DLD1 (cell line): ENCODE results near the gene LBH.

Source experiments
- in situ Hi-C: cut with HindIII; loops from 2 replicates; pipeline ENCODE4 v1.10.0; 2017; ENCODE audit warnings: low sequenced_read_pairs

Gene LBH

DNA sequence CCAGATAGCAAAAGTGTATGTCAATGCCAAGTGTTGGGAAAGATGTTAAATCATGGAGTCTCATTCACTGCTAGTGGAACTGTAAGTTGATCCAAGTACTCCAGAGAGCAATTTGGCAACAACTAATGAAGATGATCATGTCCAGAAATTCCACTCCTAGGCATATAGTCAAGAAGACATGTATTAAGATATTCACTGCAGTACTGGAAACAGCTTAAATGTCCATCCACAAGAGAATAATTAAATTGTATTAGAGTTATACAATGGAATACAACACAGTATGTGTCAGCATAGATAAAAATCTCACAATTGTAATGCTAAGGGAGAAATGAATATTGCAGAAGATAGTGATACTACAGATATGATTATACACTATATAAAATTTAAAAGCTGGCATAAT lies 15.2 kb upstream of the LBH start:
- in situ Hi-C loops = no loop called here

DNA sequence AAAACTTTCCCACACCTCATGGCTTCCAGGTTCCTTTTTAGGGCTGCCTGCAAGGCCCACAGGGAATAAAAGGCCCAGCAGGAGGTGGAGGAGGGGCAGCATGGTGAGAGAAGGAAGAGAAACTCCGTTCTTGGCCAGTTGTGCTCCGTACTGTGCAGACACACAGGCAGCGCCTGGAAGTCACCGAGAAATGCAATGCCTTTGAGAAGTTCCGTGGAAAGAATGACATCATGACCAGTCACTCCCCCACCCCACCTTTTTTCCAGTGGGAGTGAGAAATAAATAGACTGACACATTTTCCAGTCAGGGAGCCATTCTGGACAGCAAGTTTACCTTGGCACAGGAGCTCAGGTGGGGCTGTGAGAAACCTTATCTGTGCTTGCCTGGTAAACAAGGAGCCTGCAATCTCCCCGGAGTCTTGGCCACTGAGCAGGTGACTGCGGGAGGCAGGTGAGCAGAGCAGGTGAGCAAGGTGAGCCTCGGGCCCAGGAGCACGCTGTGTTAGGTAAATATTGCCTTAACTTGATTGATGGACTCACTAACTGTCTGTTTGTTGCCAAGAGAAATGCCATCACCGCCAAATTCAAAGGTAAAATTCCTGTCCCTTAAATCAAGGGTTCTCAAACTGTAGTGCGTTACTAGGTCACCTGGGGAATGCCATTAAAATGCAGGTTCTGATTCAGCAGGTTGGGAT lies 13.5 kb upstream of the LBH start:
- in situ Hi-C loops = no loop called here

DNA sequence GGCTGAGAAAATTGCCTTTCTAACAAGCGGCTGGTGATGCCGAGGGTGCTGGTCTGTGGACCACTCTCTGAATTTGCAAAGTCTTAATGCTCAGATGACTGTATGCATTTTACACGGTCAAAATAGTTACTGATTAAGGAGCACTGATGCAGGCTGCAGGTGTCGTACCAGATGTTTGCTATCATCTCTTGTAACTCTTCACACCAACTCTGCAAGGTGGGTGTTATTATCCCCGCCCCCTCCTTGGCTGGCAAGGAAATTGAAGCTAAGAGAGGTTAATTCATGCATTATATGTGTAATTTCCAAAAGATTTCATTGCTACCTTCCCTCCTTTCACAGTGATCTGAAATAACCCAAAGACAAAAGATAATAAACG lies 13.0 kb upstream of the LBH start:
- in situ Hi-C loops = no loop called here

DNA sequence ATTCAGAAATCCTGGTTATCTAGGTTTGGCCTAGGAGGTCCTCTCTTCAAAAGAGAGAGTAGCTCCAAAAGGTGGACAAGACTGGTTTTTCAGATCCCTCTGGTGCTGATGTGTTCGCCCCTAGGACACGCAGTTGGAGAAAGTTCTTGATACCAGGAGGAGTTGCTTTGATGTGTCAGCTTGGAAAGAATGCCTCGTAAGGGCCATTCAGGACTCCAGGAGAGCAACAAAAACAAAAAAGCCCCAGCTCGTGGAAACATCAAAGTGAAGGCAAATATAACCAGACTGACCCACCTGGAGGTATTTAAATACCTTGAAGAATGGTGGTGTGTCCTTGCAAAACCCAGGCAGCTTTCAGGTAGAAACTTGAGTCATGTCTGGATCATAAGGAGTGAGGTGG lies 12.5 kb upstream of the LBH start:
- in situ Hi-C loops = no loop called here

DNA sequence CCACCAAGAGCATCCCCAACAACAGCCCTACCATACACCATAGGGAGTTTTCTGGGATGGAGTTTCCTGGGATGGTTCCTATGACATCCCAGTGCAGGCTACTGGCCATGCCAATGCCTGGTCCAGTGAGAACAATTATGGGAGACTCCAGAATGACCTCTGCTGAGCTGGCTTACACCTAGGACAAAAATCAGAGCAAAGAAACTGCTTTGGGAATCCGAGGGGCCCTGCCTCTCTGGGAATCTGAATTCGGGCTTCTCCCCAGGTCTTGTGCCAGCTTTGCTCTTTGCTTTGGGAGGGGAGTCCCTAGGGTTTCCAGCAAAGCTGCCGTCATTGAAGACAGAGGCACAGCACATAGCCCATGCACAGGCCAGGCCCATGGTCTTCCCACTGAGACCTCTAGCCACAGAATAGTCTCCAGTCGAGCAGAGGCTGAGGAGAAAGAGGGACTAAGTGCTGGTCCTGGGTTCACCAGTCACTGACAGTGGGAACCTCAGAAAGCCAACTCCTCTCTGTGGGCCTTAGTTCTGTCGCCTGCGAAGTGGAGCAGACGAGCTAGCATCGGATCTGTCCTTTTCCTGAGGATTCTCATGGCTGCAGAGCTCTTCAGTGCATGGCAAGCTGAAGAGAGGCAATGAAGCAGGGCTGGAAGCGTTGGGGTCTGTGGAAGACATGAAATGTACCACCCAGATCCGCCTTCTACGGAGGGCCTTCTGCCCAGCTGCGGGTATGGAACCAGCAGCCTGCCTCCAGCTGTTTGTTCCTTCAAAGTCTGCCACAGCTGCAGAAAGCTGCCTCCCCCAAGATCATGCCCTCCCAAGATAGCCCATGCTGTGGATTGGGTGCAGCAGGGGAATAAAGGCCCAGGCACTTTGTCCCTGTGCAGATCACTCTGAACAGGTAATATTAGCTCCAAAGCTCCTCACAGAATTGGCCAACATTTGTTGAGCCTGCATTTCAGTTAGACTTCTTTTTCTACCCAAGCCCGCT lies 11.2 kb upstream of the LBH start:
- in situ Hi-C loops = no loop called here

DNA sequence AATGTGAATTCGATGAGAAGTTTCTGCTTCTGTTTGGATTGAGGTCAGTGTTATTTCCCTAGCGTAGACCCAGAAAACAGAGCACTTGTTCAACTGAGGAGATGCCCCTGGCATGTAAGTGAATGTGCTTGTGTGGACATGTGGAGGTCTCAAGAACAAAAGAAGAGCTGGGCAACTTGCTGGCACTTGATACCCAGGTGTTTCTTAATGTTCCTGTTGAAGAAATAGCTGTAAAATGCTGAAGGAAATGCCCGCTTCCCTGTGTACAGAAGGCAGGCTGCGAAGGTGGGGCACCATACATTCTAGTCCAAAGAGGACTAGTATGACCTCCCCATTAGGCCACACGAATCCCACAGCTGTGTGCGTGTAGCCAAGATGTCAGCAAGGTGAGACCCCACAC lies 9.8 kb upstream of the LBH start:
- in situ Hi-C loops = no loop called here

DNA sequence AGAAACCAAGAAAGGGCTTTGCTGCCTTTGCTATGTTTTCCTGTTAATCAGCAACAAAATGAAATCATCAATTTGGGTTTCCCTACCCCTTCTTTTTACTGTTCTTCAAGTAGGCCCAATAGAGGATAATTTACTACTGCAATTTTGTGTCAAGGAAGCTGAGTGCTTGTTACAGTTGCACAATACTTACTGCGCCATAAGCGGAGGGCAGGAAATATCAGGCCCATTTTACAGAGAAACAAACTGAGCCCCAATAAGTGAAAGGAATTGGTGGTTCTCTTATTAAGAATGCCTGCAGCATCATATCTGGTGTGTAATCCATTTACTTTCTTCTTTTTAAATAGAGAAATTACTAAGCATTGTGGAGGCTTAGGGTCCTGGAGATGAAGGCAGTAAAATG lies 9.3 kb upstream of the LBH start:
- in situ Hi-C loops = no loop called here

DNA sequence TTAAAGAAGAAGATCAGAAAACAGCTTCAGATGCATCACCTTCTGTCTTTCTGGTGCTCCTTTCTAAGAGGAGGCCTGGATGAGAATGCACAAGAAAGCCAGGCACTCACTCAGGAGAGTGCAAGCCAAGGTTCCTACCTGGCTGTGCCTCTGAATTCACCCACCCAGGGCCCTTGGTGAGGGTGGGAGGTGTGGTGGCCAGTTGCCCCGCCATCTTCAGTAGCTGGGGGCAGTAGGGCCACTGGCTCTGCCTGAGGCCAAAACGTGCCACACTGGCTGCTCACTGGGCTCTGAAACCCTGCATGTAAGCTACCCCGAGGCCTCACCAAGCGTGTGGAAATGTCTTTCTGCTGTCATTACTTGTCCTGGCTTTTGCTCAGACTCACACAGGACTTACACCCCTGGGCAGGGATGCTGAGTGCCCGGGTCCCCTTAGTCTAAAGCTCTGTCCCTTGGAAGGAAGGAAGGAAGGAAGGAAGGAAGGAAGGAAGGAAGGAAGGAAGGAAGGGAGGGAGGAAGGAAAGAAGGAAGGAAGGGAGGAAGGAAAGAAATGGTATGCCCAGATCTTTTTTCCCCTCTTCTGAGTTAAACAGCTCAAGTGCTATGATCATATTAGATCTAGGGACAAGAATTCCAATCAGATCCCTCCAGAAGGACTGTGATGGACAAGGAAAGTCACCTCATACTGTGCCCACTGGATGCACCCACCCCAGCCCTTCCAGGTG lies 8.5 kb upstream of the LBH start:
- in situ Hi-C loops = no loop called here

DNA sequence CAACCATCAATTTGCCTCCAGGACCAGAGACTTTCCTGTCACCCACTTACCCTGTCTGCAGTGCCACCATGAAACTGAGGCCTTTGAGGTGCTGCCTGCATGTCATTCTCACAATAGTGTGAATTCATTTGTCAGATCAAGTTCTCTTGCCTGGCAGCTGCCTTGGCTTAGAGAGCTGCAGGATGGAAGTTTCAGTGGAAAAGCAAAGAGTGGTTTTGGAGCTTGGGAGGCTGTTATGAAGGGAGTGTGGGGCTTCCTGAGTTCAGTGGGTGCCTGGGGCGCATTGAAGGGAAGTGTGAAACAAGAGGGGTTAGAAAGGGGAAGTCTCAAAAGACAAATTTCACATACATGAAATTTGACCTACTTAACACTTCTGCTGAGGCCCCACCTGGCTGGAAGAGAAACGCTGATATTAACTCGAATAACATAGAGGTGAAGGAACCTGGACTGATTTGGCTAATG lies 7.9 kb upstream of the LBH start:
- in situ Hi-C loops = no loop called here

DNA sequence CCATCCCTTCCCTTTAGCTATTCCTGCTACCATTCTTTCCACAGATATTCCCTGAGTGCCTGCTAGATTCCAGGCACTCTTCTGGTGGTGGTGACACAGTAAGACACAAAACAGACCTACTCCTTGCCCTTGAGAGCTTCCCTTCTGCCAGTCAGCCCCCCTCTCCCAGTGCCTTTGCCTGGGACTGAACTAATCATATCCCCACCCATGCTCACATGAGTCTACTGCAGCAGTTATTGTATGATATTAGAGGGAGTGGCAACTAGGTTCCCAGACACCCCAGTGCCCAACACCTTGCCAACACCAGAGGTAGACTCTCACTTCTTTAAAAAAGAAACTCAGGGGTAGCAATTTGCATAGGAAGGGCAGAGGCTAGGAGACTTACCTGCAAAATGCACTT lies 7.2 kb upstream of the LBH start:
- in situ Hi-C loops = no loop called here

DNA sequence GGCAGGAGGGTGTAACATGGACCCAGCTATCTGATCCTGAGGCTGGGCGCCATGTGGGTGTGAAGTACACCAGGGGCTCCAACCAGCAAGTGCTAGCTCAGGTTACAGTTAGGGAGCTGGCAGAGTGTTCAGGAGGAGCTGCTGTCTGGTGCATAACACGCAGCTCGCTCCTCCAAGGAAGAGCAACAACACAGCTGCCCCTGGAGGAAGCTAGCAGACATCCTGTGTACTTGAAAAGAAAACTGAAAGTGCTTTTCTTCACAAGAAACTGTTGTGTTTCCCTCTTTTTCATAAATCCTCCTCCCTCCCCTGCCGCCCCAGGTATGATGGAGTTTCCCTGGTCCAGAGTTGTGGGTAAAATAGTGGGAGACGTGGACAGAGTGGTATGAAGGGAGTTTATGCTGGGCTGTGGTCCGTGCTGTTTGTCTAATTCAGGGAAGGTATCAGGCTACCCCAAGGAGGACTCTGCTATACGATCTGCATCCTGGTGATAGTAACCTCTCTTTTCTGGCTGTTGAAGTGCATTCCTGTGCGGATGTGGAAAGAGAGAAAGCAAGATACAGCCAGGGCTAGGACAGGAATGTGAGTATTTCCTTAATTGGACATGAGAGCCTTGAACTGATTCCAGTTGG lies 6.1 kb upstream of the LBH start:
- in situ Hi-C loops = no loop called here

DNA sequence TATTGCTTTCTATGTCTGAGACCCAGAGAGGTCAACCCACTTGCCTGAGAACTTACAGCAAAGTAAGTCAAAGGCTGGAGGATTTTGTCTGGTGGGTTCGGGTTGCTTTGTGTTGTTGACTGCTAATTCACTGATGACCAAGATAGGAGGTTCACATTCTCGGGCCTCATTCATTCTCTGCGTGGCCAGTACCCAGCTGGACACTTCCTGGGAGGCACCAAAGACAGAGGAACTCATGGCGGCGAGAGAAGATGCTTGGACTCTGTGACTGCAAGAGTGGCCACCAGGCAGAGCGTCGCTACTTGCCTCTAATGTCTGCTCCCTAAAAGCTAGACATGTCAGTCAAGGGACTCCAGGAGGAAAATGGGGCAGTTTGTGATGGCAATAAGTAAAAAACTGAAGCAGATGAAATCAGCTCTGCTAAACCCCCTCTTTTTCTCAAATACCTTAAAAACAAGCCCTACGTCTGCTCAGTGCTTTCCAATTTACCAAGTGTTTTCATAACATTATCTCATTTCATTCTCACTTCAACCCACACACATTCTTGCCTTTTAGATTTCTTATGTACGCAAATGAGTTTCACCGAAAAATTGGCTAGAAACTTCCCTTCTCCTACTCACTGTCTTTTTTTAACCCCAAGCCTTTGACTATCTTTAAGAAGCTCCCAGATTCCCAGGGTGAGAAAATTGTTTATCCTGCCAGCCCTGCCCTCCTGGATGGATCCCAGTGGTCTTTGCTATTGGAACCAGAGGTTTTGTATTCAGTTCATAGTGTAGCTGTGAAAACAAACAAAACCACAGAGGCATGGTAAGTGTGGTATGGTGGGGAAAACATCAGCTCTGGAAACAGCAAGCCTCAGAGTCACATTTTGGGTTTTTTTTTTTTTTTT lies 4.9 kb upstream of the LBH start:
- in situ Hi-C loops = no loop called here

DNA sequence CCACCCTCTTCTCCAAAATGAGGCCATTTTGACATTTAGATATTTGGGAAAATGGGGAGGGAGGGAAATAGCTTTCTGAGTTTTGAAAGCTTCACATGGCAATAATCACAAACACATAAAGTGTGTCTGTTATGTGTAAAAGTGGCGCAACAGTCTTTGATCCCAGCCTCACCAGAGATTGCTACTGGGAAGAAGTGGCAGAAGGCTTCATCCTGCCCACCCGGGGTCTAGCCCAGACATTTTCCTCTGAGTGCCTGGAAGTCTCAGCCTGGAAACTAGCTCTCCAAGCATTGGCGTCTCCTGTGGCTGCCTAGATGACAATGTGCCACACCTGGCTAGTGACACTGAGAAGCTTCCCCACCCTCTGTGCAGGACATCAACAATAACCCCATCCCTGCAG lies 1.7 kb upstream of the LBH start:
- in situ Hi-C loops = no loop called here

DNA sequence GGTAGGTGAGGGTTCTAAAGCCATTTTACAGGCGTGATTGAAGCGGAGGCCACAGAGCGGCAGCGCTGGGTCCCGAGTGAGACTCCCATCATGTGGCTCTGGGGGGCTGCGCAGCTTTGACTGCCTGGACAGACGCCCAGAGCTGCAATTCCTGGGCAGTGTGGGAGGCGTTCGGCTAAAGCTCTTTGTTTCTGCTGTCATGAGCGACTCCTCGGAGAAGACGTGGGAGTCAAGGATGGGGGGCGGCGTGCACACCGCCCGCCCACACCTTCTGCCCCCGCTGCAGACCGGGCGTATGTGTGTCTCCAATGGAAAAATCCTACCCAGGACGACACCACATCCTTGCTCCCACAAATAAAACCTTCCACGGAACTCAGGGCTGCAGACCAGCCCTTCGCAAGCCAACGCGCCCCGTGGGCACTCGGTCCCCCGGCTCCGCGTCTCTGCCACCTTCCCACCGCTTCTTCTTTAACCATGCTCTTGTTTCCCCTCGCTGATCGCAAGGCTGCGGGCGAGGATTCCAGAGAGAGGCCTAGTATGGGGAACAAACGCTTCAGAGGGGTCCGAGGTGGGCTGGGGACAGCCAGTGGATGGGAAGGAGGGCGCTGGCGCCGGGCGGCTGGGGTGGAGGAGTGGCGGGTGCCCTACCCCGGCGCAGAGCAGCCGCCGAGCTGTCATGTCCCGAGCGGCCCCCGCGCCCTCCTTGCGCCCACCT lies 680 bp upstream of the LBH start:
- in situ Hi-C loops = no loop called here

DNA sequence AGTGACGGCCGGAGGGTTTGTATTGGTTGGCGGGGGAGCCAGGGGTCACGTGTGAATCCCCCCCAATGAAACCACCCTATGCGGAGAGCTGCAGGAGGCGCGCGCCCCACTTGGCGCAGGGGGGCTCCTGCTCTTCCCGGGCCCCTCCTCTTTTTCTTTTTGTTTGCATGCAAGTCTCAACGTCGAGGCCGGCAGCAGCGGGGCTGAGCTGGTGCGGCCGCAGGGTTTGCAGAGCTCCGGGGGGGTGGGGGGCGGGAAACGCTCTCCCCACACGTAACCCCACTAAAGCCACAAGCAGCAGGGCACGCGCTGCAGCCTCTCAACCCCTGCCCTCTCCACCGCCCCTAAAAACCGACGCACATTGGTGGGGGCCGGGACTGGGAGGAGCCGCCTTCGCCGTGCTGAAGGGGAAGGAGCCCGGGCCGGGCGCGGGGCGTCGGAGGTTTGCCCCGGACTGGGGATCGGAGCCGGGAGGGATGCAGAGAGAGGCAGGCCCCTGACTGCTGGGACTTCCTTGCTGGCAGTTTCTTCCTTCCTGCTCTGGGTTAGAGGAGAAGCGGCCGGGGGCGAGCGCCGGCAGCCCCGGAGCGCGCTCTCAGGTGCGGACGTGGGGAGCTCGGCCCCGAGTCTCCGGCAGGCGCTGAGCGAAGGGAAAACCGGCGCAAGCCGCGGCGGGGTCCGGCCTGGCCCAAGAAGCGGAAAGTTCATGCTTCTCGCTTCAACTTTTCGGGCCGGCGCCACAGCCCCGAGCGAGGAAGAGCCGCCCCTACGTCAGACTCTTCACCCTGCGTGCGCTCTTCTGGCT lies 864 bp downstream of the LBH start:
- in situ Hi-C loops = no loop called here

DNA sequence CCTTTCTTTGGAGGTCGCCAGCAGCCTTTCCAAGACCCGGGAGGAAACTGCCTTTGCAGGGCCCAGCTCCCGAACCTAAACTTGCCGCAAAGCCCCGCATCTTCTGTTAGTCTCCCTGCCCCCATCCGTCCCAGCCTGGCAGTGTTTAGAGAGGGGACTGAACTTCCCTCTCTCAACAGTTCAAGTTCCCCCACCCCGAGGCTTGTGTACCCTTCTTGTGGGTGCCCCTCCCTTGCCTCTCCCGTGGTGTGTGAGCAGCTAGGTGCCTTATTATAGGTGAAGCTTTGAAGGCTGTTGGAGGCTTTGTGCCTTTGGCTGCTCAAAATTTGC lies 1.4 kb downstream of the LBH start:
- in situ Hi-C loops = no loop called here

DNA sequence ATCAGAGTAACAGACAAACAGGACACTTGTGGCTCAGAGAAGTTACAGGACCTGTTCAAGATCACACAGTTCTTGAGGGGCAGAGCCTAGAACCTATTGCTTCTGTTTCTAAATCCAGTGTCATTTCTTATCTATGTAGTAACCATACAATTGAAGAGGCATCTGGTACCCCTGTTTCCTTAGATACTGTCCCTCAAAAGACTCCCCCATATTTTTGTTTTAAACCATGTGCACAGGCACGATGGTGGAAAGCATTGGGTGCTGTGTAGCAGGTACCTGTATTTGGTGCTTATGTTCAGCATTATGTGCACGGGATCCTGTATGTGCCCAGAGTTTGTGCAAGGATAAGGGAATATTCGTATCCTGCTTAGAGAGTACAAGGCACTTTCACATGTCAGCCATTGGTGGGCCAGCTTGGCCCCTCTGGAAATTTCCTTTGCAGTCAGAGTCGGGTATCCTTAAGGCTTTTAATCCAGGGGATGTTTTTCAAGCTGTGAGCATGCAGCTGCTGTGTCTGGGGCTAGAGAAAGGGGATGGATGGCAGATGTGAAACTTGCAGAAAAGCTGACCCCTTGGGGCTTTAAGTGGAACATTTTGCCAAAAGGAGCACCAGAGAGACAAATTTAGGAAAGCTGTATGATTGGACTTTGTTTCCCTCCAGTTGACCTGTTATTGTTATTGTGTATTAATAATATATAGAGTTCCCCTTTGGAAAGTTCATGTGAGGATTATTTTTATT lies 2.1 kb downstream of the LBH start:
- in situ Hi-C loops = no loop called here
